ENCODE results near the gene ZNF254. TPM values are rescaled to one million over a fixed set of nuclear protein-coding genes. Genes with fewer than 3 reads are reported as not detected.
"Not testable (repeated sequence)": the region's sequence is repeated elsewhere in the genome, so short reads cannot be mapped to it uniquely, and the experiment has no call there.

Gene ZNF254
- total RNA-seq, 1 experiment from 2014 or later, result 9.8 TPM

- DNase-seq (ENCODE audit: low read depth, low spot score), result no peak
- in situ Hi-C loops (cut with HindIII; ENCODE audit: low pct_unique_long_range_greater_than_20kb, low sequenced_read_pairs), result no loop called here
Observed at GRCh38 chr19:24065865-24066604, 21.0 kb upstream of the ZNF254 start.

GRCh38 chr19:24069905-24070657 is 16.9 kb upstream of the ZNF254 start:
- in situ Hi-C loops (cut with HindIII; ENCODE audit: low pct_unique_long_range_greater_than_20kb, low sequenced_read_pairs), result no loop called here
- no peak for DNase-seq (ENCODE audit: low read depth, low spot score)

- DNase-seq (ENCODE audit: low read depth, low spot score), result no peak
- in situ Hi-C loops (cut with HindIII; ENCODE audit: low pct_unique_long_range_greater_than_20kb, low sequenced_read_pairs), result no loop called here
Observed at GRCh38 chr19:24071078-24071477, 15.9 kb upstream of the ZNF254 start.

GRCh38 chr19:24072720-24073119 is 14.3 kb upstream of the ZNF254 start:
- in situ Hi-C loops (cut with HindIII; ENCODE audit: low pct_unique_long_range_greater_than_20kb, low sequenced_read_pairs), result no loop called here

GRCh38 chr19:24073807-24074206 is 13.2 kb upstream of the ZNF254 start:
- DNase-seq (ENCODE audit: low read depth, low spot score), result no peak
- in situ Hi-C loops (cut with HindIII; ENCODE audit: low pct_unique_long_range_greater_than_20kb, low sequenced_read_pairs), result no loop called here

More at GRCh38 chr19:24072720-24073119, 14.3 kb upstream of the ZNF254 start:
- DNase-seq (ENCODE audit: low read depth, low spot score), result no peak

- in situ Hi-C loops (cut with HindIII; ENCODE audit: low pct_unique_long_range_greater_than_20kb, low sequenced_read_pairs), result no loop called here
- DNase-seq (ENCODE audit: low read depth, low spot score), result no peak
Observed at GRCh38 chr19:24074720-24075454, 12.1 kb upstream of the ZNF254 start.

GRCh38 chr19:24075530-24075929 is 11.5 kb upstream of the ZNF254 start:
- in situ Hi-C loops (cut with HindIII; ENCODE audit: low pct_unique_long_range_greater_than_20kb, low sequenced_read_pairs); DNase-seq (ENCODE audit: low read depth, low spot score): not testable (repeated sequence)

GRCh38 chr19:24078680-24079079 is 8.3 kb upstream of the ZNF254 start:
- in situ Hi-C loops (cut with HindIII; ENCODE audit: low pct_unique_long_range_greater_than_20kb, low sequenced_read_pairs), result no loop called here
- no peak for DNase-seq (ENCODE audit: low read depth, low spot score)

- DNase-seq (ENCODE audit: low read depth, low spot score), result no peak
- in situ Hi-C loops (cut with HindIII; ENCODE audit: low pct_unique_long_range_greater_than_20kb, low sequenced_read_pairs), result no loop called here
Observed at GRCh38 chr19:24081056-24081455, 5.9 kb upstream of the ZNF254 start.

GRCh38 chr19:24098359-24098758 is 11.4 kb downstream of the ZNF254 start:
- in situ Hi-C loops (cut with HindIII; ENCODE audit: low pct_unique_long_range_greater_than_20kb, low sequenced_read_pairs), result no loop called here
- DNase-seq (ENCODE audit: low read depth, low spot score), result no peak

- no peak for DNase-seq (ENCODE audit: low read depth, low spot score)
- in situ Hi-C loops (cut with HindIII; ENCODE audit: low pct_unique_long_range_greater_than_20kb, low sequenced_read_pairs), result no loop called here
Observed at GRCh38 chr19:24099829-24100228, 12.8 kb downstream of the ZNF254 start.

GRCh38 chr19:24100597-24100996 is 13.6 kb downstream of the ZNF254 start:
- in situ Hi-C loops (cut with HindIII; ENCODE audit: low pct_unique_long_range_greater_than_20kb, low sequenced_read_pairs); DNase-seq (ENCODE audit: low read depth, low spot score): not testable (repeated sequence)

- DNase-seq (ENCODE audit: low read depth, low spot score), result no peak
- in situ Hi-C loops (cut with HindIII; ENCODE audit: low pct_unique_long_range_greater_than_20kb, low sequenced_read_pairs), result no loop called here
Observed at GRCh38 chr19:24101459-24102115, 14.6 kb downstream of the ZNF254 start.

- DNase-seq (ENCODE audit: low read depth, low spot score), result no peak
- in situ Hi-C loops (cut with HindIII; ENCODE audit: low pct_unique_long_range_greater_than_20kb, low sequenced_read_pairs), result no loop called here
Observed at GRCh38 chr19:24127601-24128000, 40.6 kb downstream of the ZNF254 start.

- in situ Hi-C loops (cut with HindIII; ENCODE audit: low pct_unique_long_range_greater_than_20kb, low sequenced_read_pairs), result no loop called here
- no peak for DNase-seq (ENCODE audit: low read depth, low spot score)
Observed at GRCh38 chr19:24140099-24140498, 53.1 kb downstream of the ZNF254 start.

- in situ Hi-C loops (cut with HindIII; ENCODE audit: low pct_unique_long_range_greater_than_20kb, low sequenced_read_pairs), result no loop called here
Observed at GRCh38 chr19:24140591-24140990, 53.6 kb downstream of the ZNF254 start.

GRCh38 chr19:24141612-24142011 is 54.6 kb downstream of the ZNF254 start:
- in situ Hi-C loops (cut with HindIII; ENCODE audit: low pct_unique_long_range_greater_than_20kb, low sequenced_read_pairs), result no loop called here
- no peak for DNase-seq (ENCODE audit: low read depth, low spot score)

More at GRCh38 chr19:24140591-24140990, 53.6 kb downstream of the ZNF254 start:
- no peak for DNase-seq (ENCODE audit: low read depth, low spot score)

GRCh38 chr19:24142771-24143170 is 55.8 kb downstream of the ZNF254 start:
- DNase-seq (ENCODE audit: low read depth, low spot score), result no peak
- in situ Hi-C loops (cut with HindIII; ENCODE audit: low pct_unique_long_range_greater_than_20kb, low sequenced_read_pairs), result no loop called here

Measured in SK-MEL-5 (cell line).